BJ (cell line): ENCODE data around the gene UNC79. TPM values are rescaled to one million over a fixed set of nuclear protein-coding genes. Genes with fewer than 3 reads are reported as not detected.

Experiments
- CTCF ChIA-PET: fragments of 350-600 bp; formaldehyde crosslinking; extraction: SDS; loops from one replicate; lab custom pipeline; 2021; ENCODE audit warnings: antibody characterized with exemption, inconsistent platforms; lab: Yijun Ruan, JAX
- POLR2A ChIA-PET: fragments of 300-600 bp; sonication (Branson Sonifier 250); formaldehyde crosslinking; extraction: SDS; loops from one replicate; lab custom pipeline; 2021; ENCODE audit warnings: antibody characterized with exemption; lab: Charles Lee
- DNase-seq: peaks from one replicate; pipeline ENCODE4 v3.0.0-alpha.2; 2011; ENCODE audit warnings: low read depth
- H3K27me3 ChIP-seq: 2 replicates; pipeline ENCODE4 v1.6.0; 2011; ENCODE audit warnings: low read length; ENCODE audit not compliant: control insufficient read depth, insufficient read depth
- H3K36me3 ChIP-seq: 2 replicates; pipeline ENCODE4 v1.5.1; 2011; ENCODE audit warnings: low read length; ENCODE audit not compliant: control insufficient read depth, insufficient read depth
- H3K4me3 ChIP-seq: 2 replicates; pipeline ENCODE4 v1.5.1; 2011; ENCODE audit warnings: low read depth, mild to moderate bottlenecking, control low read depth, low read length
- CTCF ChIP-seq: IDR thresholded peaks from 2 replicates; pipeline ENCODE4 v1.5.1; 2011; ENCODE audit warnings: low read depth, mild to moderate bottlenecking, control low read depth, inconsistent platforms, low read length, moderate library complexity; ENCODE audit not compliant: insufficient read depth
- polyA plus RNA-seq: library from polyadenylated mRNA; depleted of rRNA; stranded (reverse); fragments of >200 nt; gene quantifications from 2 replicates; pipeline ENCODE4 v1.2.3, GENCODE V29; 2011

UNC79 gene
- polyA plus RNA-seq, 1 experiment, result 0.04 TPM

- no peak overlapping the region for H3K4me3 ChIP-seq
- TF ChIP-seq CTCF, result no peak
- CTCF ChIA-PET, result no interaction called here
- no peak for DNase-seq
- H3K27me3 ChIP-seq, result no peaks in the 10 kb centered on the region
- POLR2A ChIA-PET, result no interaction called here
- H3K36me3 ChIP-seq, result no peaks in the 10 kb centered on the region
These were observed 270.2 kb downstream of the UNC79 start for GRCh38 chr14:93700928-93701327.

GRCh38 chr14:93701562-93701961, 270.8 kb downstream of the UNC79 start:
- TF ChIP-seq CTCF, result no peak
- H3K36me3 ChIP-seq, result no peaks in the 10 kb centered on the region
- ChIA-PET CTCF (no interaction called here), POLR2A (no interaction called here)
- no peak overlapping the region for H3K4me3 ChIP-seq
- H3K27me3 ChIP-seq, result no peaks in the 10 kb centered on the region
- no peak for DNase-seq

GRCh38 chr14:93702946-93703345, 272.2 kb downstream of the UNC79 start:
- Histone ChIP-seq H3K36me3 (no peaks in the 10 kb centered on the region), H3K4me3 (no peak overlapping the region), H3K27me3 (no peaks in the 10 kb centered on the region)
- DNase-seq, result no peak
- ChIA-PET CTCF (no interaction called here), POLR2A (no interaction called here)
- TF ChIP-seq CTCF, result no peak

GRCh38 chr14:93703941-93704340, 273.2 kb downstream of the UNC79 start:
- POLR2A ChIA-PET, result no interaction called here
- CTCF ChIA-PET, result no interaction called here
- Histone ChIP-seq H3K27me3 (no peaks in the 10 kb centered on the region), H3K4me3 (no peak overlapping the region), H3K36me3 (no peaks in the 10 kb centered on the region)
- no peak for DNase-seq
- TF ChIP-seq CTCF, result no peak

GRCh38 chr14:93705513-93706156, 274.9 kb downstream of the UNC79 start:
- H3K36me3 ChIP-seq, result no peaks in the 10 kb centered on the region
- no peak overlapping the region for H3K4me3 ChIP-seq
- DNase-seq, result no peak
- ChIA-PET CTCF (no interaction called here), POLR2A (no interaction called here)
- no peak for TF ChIP-seq CTCF
- no peaks in the 10 kb centered on the region for H3K27me3 ChIP-seq
